SKM-1 treated with dmso at 0.1 percent for 144 hours (cell line): ENCODE measurements around the gene EDRF1.
A peak's percentile ranks its signal among the peaks of the same experiment; 100 is the strongest.
"Not testable (repeated sequence)": the region's sequence is repeated elsewhere in the genome, so short reads cannot be mapped to it uniquely, and the experiment has no call there.

Source experiments
- DNase-seq: peaks from one replicate; lab custom pipeline; 2025; ENCODE audit not compliant: unreplicated experiment; lab: John Stamatoyannopoulos, UW

Gene EDRF1, protein sequence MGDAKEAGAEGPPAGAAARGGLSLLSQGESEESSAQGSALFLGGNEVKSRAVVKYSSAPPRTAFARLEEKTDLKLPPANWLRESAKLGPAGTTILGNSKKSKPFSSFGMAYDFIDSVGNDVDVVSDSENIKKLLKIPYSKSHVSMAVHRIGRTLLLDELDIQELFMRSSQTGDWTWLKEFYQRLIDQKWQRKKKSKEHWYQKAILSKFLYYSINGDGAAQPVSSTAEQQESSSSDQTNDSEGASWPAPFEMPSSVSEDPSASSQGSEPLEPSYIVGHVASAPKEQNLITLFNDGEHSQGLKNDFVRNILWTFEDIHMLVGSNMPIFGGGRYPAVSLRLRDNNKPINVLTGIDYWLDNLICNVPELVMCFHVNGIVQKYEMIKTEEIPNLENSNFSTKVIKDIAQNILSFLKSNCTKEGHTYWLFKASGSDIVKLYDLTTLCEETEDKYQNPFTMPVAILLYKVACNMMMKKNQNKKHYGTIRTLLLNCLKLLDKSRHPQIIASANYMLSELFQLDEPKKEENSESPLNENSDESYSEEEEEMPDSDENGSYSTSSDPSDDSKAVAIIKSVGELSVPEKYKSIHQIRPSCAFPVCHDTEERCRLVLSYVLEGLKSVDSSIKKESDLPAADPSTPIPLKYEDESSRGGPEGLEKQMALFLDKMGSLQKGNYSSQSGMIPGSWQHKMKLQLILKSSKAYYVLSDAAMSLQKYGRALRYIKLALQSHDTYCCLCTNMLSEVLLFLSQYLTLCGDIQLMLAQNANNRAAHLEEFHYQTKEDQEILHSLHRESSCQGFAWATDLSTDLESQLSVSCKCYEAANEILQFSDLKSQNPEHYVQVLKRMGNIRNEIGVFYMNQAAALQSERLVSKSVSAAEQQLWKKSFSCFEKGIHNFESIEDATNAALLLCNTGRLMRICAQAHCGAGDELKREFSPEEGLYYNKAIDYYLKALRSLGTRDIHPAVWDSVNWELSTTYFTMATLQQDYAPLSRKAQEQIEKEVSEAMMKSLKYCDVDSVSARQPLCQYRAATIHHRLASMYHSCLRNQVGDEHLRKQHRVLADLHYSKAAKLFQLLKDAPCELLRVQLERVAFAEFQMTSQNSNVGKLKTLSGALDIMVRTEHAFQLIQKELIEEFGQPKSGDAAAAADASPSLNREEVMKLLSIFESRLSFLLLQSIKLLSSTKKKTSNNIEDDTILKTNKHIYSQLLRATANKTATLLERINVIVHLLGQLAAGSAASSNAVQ

DNA sequence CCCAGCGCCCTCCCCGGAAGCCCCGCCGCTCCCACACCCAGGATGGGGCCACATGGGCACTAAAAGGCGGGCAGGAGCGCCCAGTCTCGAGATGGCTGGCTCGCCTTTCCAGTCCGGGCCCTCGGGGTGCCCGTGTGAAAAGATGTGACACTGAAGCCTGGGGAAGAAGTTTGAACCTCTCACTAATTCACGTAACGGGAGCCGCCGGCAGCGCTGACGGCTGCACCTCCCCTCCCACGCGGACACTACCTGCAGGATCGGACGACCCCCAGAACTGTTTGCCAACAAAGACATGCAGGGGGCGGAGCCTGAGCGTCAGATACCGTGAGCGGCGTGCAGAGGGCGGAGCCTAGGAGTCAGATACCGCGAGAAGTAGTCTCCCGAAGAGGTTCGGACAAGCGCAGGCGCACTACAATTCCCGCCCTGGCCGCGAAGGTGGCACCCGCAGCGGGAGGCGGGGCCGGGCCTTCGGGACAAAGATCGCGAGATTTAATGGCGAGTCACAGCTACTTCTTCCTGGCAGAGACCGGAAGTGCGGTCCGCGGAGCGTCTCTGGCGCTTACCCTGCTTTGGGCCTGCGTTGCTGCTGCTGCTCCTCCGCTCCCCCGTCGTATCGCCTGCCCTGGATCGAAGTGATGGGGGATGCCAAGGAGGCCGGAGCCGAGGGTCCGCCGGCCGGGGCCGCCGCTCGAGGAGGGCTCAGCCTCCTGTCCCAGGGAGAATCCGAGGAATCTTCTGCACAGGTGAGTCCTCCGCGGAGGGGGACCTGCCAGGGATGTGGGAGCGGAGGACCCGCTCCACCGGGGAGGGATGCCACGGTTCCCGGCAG, at the start of gene EDRF1:
Gene EDRF1, plus strand, starts transcription at position 537 of the 829 bp plus-strand sequence. Its CDS starts 99 bp downstream, at position 636.
- peak; percentile 98 for DNase-seq

DNA sequence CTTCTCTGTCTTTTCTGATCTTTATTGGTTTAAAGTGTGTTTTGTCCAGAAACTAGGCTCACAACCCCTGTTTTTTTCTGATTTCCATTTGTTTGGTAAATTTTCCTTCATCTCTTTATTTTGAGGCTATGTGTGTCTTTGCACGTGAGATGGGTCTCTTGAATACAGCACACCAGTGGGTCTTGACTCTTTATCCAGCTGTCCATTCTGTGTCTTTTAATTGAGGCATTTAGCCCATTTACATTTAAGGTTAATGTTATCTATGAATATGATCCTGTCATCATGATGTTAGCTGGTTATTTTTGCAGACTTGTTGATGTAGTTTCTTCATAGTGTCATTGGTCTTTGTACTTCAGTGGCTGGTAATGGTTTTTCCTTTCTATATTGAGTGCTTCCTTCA, 46.6 kb upstream of the EDRF1 start:
- no peak for DNase-seq

- no peak for DNase-seq
These were observed 40.1 kb upstream of the EDRF1 start for GRCh38 chr10:125679436-125679835.

DNA sequence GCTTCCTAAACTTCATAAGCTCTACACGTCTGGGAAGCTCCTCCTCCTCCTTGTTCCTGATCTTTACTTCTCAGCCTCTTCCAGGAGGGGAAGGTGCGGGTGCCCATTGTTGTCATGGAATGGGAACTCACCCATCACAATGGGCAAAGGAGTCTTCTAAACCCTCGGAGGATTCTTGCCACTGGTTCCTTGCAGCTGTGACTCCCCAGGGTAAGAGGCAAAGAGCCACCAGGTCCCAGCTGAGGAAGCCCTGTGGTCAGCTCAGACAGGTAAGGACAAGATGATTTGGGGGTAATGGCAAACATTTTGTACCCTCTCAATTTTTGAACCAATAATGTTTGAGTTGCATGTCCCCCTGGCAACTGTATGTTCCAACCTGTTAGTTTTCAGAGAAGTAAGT, 36.4 kb upstream of the EDRF1 start, which contains the start of gene TEX36:
Gene TEX36, minus strand, starts transcription at position 101 of the 400 bp plus-strand sequence. CDS start 174 bp downstream, outside the sequence.
- DNase-seq = no peak

DNA sequence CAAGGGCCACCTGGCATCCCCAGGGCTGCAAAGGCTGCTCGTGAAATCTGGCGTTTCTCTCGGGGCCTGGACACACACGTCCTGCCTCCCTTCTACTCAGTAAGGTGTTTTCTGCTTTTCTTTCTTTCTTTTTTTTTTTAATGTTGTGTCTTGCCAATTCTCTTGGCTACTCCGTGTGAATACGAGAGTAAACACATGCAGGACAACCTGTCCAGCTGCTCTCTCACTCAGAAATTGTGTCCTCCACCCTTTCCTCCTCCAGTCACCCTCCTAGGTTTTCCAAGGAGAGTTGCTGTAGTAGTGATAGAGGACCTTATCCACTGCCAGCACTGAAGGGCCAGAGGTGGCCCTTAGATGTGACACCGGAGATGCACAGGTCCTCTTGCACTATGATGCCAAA, 35.7 kb upstream of the EDRF1 start:
- DNase-seq = no peak

- no peak for DNase-seq
These were observed 34.9 kb upstream of the EDRF1 start for GRCh38 chr10:125684581-125684980.

GRCh38 chr10:125687507-125688185, 31.9 kb upstream of the EDRF1 start:
- no peak for DNase-seq

GRCh38 chr10:125689955-125690569, 29.4 kb upstream of the EDRF1 start:
- no peak for DNase-seq

GRCh38 chr10:125691160-125691981, 28.1 kb upstream of the EDRF1 start:
- no peak for DNase-seq

GRCh38 chr10:125692196-125692595, 27.3 kb upstream of the EDRF1 start:
- no peak for DNase-seq

DNA sequence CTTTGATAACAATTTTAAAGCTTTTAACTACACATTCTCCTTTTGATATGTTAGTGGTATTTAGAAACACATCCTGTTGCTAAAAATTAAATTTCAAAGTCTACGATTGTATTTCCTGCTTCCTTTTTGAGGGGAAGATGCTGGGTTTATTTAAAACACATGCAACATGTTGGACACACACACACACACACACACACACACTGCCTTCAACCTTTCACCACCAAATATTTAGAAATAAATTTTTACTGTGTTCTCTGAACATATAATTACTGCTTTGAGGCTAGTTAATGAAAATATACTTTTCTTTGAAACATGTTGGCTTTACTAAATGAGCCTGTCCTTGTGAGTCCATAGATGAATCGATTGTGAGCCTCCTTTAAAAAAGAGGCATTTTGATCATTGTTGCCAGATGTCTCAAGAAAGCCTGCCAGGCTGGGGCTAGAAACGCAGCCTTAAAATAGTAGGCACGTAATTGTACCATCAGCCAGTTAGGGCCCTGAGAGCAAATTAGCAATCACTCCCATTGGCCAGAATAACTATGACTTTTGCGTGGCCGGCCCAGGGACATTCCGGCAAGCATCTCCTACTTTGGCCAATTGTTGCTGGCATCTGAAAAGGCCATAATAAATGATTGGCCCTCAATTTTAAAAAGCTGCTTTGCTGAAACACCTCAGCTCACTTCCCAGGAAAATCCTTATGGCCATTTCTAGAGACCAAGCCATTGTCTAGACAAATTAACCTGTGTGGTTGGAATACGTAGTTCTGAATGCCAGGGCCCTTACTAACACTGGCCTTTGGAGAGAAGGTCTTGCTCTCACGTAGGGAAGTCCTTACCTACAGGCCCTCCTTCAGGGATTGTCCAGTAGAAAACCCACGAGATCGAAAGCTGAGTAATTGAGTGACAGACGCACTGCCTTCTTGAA, 26.6 kb upstream of the EDRF1 start:
- DNase-seq = no peak

DNA sequence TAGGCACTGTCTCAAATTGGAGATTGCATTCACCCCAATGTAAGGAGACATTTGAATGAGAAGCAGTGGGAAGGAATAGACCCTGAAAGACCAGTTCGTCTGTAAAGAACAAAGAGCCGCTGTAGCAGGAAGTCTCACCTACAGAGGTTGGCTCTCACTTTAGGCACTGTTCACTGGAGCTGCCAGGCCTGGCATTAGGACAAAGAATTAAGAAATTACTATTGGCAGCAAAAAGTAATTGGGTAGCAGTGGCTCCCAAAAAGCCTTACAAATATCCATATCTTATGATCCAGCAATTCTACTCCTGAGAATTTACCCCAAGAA, 26.0 kb upstream of the EDRF1 start:
- DNase-seq = no peak

DNA sequence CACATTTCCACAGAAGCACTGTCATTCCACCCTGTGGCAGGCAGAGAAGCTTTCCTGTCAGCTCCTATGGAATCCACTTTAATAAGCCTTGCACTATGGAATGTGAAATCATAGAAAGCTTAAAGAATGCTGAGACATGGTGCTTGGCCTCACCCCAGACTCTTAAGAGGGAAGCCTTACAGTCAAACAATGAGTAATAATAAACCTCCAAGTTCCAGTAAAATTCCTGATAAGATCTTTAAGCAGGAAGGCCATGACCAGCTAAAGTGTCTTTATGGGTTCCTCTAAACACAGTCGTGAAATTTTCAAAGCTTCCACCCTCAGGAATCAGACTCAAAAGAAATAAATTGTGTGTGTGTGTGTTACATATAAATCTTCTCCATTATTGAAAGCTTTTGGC, 24.6 kb upstream of the EDRF1 start:
- no peak for DNase-seq

DNA sequence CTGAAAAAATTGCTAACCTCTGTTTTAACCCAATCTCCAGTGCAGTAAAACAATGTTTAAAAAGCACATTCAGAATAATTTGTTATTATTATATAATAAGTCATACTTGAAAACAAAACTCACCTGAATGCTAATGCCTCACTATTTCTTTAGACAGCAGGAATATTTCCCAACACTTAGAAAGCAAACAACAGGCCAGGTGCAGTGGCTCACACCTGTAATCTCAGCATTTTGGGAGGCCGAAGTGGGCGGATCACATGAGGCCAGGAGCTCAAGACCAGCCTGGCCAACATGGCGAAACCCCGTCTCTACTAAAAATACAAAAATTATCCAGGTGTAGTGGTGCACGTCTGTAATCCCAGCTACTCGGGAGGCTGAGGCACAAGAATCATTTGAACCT, 22.6 kb upstream of the EDRF1 start:
- not testable (repeated sequence) for DNase-seq

DNA sequence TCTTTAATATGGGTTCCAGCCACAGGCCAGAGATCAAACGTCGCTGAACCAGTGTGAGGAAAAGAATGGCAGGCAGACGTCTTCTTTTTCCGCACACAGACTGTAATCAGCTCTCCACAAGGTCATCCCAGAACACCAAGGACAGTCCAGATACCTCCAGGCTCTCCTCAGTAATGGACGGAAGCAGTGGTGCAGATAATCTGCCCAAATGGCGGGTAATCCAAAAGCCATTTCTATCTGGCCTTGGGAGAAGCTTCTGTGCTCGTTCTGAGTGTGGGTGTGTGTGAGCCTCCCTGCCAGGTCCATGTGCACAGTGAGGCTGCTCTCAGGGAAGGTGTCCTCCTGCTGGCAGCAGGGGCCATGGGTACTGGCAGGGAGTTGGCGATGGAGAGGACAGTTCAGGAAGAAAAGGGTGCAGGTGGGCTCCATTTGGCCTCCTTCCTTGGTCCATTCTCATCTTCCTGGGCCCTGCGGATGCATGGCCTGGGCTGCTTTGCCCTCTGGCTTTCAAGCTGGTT, 21.0 kb upstream of the EDRF1 start:
- no peak for DNase-seq

- DNase-seq = no peak
These were observed 19.9 kb upstream of the EDRF1 start for GRCh38 chr10:125699562-125700143.

DNA sequence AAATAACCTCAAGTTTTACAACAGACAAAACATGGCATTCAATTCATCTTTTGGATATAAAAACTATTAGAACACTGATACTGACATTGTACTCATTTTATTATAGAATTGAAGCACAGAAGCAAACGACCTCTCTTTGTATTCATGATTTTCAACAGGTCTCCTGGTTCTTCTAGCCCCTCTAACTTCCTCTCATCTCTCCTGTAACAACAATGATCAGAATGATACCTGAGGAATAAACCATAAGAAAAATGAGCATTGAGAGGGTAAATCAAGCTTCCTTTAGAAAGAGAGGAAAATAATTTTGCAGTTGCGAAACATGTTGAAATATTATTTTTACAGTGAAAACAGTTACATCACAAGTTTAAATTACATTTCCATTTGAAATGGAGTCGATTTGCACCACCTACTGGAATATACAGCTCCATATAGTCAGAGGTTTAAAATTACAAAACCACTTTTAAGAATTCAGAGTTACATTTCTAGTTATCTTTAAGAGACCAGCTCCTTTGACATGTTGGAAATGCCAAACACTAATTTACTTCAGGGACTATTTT, 19.1 kb upstream of the EDRF1 start:
- no peak for DNase-seq
